TTC549 (cell line): ENCODE data around the gene CXCL1.

Experiments used
- FAIRE-seq: peaks from 2 replicates; lab custom pipeline; 2012; peaks lifted over from hg19 to GRCh38; lab: Jason Lieb, UNC

CXCL1 gene

DNA sequence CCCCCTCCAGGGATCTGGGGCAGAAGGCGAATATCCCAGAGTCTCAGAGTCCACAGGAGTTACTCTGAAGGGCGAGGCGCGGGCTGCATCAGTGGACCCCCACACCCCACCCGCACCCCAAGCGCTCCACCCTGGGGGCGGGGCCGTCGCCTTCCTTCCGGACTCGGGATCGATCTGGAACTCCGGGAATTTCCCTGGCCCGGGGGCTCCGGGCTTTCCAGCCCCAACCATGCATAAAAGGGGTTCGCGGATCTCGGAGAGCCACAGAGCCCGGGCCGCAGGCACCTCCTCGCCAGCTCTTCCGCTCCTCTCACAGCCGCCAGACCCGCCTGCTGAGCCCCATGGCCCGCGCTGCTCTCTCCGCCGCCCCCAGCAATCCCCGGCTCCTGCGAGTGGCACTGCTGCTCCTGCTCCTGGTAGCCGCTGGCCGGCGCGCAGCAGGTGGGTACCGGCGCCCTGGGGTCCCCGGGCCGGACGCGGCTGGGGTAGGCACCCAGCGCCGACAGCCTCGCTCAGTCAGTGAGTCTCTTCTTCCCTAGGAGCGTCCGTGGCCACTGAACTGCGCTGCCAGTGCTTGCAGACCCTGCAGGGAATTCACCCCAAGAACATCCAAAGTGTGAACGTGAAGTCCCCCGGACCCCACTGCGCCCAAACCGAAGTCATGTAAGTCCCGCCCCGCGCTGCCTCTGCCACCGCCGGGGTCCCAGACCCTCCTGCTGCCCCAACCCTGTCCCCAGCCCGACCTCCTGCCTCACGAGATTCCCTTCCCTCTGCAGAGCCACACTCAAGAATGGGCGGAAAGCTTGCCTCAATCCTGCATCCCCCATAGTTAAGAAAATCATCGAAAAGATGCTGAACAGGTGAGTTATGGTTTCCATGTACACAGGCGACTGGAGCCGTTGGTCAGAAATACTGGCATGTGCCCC, at the start of gene CXCL1:
Gene CXCL1 (plus strand): TSS at position 264 of the 926 bp plus-strand sequence. CDS start 78 bp downstream, at position 342.
- FAIRE-seq: no peak

DNA sequence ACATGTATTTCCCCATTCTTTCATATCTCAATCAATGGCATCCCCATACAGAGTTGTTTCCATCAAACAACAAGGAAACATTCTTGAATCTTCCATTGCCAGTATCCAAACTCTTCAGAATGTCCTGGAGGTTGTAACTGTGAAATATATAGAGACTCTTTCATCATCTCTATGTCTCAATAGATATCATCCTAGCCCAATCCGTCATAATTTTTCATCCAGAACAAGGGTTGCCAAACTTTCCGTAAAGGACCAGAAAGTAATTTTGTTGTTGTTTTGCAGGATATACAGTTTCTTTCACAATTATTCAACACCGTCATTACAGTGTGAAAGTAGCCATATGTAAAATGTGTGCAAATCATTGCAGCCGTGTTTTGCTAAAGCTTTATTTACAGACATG, 47.9 kb upstream of the CXCL1 start:
- FAIRE-seq: no peak

DNA sequence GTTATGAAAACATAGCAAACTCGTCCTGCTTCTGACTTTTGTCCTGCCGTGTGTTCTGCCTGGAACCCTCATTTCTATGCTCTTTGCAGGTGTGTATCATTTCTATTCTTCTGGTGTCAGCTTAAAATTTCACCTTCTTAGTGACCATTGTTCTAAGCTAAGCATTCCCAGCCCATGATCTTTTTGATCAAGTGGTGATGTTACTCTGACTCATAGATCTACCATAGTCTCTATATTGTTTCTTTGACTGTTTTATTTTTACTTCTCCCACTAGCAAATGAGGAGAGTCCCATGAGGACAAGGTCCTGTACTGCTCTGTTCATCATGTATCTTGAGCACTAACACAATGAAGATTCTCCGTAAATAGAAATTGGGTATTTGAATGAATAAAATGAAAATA, 46.8 kb upstream of the CXCL1 start:
- no peak for FAIRE-seq

DNA sequence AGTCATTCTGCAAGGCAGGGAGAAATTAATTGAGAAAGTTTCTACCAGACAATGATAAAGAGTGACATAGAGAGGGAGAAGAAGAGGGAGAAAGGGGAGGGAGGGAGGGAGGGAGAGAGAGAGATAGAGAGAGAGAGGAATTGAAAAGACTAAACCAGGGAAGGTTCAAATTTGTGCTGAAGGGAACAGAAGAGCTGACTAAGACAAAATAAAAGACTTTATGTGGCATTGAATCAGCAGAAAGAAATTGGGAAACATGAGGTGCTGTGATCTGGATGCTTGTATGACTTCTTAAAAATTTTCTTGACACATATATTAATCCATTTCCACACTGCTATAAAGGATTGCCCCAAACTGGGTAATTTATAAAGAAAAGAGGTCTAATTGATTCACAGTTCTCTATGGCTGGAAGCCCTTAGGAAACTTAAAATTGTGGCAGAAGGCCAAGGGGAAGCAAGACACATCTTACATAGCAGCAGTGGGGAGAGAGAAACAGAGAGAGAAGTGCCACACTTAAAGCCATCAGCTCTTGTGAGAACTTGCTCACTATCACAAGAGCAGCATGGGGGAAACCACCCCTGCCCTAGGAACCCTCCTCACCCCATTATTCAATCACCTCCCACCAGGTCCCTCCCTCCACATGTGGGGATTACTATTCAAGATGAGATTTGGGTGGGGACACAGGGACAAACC, 46.2 kb upstream of the CXCL1 start:
- no peak for FAIRE-seq

DNA sequence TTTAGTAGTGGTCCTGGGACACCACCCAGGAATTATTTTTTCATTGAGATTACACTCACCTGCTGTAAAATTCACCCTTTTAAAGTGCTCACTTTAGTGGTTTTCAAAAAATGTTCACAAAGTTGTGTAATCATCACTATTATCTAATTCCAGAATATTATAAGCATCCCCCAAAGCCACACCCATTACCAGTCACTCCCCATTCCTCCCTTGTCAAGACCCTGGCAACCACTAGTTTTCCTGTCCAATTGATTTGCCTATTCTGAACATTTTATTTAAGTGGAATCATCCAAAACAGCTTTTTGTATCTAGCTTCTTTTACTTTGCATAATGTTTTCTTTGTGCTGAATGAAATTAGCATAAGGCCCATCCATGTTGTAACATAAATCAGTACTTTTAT, 45.4 kb upstream of the CXCL1 start:
- FAIRE-seq: no peak

DNA sequence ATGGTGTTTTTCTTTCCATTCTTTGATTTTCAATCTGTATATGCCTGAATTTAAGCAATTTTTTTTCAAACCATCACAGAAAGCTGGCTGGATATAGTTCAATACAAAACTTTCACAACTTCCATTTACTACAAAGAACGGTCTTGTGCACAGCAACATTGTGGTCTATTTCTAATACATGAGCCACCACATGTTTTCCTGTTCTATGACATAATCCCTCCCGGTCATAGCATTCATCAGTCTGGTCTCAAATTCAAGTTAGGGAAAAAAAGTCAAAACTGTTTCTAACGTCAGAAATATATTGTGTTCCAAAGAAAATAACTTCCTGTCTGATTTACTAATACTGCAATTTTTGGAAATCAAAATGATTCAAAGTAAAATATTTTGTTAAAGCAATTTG, 40.2 kb upstream of the CXCL1 start:
- no peak for FAIRE-seq

DNA sequence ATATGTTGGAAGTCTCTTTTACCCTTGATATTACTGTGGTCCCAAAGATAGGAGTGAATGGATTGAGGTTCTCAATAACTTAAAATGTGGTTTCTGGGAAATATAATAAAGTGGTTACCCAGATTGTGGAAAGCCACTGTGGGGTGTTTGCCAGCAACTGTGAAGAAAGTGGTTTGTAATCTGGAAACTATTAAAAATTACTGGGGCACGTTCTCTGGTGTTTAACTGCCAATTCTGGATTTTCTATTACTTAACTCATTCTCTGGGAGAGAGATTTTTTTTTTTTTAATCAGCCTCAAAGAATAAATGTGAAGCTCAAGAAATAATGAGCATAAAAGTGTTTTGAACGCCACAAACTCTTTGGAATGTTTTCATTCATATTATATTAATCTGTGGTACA, 37.6 kb upstream of the CXCL1 start:
- FAIRE-seq: no peak

DNA sequence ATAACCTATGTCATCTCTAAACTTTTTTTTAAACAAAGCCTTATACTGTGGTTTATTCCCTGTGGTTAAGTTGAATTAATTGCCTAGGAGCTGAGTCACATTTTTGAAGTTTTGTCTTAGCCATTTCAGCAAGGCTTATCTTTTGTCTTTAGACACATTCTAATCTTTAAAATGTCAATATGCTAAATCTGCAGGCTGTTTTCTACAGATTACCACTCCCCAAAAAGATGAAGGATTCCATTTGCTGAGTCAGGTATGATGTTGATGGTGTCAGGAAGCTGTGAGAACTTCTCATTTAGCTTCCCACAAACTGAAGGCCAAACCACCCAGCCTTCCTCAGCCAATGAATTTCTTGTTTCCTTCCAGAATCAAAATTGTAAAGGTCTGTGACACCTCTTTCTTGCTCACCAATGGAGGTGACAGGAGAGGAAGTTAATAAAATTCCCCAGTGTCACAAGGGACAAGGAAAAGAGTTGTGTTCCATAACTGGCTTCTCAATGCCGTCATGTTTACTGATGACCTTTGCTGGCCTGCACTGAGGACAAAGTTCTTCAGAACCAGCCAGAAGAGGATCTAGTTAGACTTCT, 36.4 kb upstream of the CXCL1 start:
- no peak for FAIRE-seq

DNA sequence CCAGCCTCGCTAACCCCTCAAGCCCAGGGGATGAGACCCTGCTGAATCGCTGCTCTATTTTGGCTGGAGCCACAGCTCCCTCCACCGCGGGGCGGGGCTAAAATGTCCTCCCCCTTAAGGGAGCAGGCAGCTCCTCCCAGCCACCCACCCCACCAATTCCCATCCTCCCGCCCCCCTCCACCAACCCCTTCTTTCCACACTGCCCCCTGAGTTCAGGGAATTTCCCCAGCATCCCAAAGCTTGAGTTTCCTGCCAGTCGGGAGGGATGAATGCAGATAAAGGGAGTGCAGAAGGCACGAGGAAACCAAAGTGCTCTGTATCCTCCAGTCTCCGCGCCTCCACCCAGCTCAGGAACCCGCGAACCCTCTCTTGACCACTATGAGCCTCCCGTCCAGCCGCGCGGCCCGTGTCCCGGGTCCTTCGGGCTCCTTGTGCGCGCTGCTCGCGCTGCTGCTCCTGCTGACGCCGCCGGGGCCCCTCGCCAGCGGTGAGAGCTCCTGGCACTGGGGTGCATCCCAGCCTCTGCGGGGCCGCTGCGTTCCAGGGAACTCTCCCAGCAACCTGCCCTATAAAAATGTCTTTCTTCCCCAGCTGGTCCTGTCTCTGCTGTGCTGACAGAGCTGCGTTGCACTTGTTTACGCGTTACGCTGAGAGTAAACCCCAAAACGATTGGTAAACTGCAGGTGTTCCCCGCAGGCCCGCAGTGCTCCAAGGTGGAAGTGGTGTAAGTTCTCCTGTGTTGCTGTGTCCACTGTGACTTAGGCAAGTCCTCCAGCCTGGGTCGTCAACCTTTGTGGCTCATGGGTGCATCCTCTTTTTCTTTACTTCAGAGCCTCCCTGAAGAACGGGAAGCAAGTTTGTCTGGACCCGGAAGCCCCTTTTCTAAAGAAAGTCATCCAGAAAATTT, 32.6 kb upstream of the CXCL1 start, which contains the start of gene CXCL6:
Gene CXCL6 (plus strand): TSS at position 306 of the 907 bp plus-strand sequence. CDS start 73 bp downstream, at position 379.
- no peak for FAIRE-seq

DNA sequence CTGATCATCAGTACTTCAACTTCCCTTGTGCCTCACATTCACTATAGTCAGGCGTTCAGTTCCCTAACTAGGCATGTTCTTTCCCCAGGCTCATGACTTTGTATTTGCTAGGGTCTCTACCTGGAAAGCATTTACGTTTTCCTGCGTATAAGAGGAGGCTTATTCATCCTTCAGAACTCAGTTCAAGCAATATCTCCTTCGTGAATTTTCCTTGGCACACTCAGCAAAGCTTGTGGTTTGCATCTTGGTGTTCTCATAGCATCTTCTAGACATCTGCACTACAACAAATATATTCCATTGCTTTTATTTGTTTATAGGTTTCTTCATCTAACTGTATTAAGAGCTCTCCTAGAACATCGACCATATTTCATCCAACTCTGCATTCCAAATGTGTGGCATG, 30.1 kb upstream of the CXCL1 start:
- FAIRE-seq: no peak

DNA sequence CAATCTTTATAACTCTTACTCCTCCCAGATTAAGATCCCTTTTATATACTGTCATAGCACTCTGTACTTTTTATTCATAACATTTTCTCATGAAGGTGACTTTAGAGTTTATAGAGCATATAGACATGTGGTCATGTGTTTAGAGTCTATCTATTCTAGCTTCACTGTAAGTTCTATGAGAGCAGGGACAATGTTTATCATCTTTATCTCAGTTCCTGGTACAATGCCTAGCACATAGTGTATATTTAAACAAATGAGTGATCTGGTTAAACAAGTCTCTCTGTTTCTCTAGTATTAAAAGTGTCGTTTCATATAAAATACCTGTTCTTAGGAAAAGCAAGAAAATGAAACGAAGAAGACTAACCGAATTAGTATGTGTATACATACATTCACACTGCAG, 29.5 kb upstream of the CXCL1 start:
- FAIRE-seq: no peak

DNA sequence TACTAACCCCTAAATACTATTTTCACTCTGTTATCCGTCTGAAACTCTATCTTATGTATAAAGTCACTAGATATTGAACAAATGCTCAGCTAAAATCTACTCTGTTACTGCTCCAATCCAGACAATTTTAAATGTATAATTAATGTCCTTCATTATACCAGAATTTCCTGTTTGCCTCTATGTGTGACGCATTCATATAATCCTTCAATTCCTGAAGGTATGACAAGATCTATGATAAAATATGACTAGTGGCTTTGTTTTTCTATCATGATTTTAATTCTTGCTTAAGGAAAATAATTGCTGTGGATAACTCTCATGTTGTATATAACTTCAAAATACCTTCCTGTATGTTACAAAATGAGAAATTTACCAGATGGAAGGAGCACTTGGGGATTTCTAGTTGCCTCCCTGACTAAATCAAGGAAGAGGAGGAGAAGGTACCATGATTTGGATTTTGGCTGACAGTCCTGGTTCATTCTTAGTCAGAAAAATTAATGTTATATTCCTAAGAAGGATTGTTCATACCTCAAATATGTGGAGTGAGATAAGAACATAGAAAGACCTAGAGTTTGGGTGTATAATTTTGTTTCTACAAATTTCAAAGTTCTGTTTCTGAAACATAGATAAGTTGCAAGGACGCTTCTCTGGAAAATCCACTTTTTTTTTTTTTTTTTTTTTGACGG, 27.8 kb upstream of the CXCL1 start:
- no peak for FAIRE-seq

DNA sequence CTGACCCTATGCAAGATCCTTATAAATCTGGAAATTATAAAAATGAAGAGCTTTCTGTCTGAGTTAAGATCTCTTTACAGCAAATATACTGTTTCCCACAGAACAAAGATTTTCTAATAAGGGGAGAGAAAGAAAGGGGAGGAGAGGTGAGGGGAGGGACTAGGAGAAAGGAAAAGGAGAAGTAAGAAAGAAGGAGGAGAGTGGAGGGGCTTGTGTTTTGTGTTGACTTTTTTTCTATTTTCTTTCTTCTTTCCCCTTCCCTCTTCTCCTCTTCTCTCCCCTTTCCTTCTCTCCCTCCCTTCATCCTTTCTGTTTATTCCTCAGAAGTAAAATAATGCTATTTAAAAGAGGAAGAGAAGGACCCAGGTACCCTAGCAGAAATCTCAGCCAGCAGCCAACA, 26.5 kb upstream of the CXCL1 start:
- FAIRE-seq: no peak

DNA sequence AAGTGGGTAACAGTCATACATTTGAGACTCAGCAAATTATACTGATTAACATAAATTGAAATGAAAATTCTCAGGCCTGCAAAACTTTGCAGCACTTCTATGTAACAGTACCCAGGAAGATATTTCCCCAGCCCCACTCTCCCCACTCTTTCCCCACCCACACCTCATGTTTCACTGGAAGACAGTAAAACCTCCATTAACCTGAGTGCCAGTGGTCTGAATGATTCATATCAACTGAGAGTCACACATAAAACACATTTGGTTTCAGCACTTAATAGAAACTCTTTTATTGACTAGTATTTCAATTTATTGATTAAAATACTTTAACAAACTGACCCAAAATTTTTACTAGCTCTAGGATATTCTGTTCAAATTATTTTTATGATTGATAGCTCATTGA, 25.8 kb upstream of the CXCL1 start:
- FAIRE-seq: no peak

DNA sequence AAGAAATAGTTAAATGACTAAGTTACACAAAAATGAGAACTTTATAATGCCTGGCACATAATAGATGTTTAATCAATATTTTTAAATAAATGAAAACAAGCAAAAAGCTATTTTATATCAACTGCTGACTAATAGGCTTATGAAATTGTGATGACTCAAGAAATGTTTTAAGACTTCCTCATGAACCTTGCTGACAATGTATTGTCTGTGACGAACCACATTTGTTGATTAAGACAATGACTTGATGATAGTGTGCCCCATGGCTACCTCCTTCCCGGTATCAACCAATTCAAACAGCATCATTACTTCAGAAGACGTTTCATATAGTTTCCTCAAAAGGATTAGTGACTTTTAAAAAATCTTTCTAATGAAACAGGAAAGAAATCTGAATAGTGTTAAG, 24.8 kb upstream of the CXCL1 start:
- FAIRE-seq: no peak

DNA sequence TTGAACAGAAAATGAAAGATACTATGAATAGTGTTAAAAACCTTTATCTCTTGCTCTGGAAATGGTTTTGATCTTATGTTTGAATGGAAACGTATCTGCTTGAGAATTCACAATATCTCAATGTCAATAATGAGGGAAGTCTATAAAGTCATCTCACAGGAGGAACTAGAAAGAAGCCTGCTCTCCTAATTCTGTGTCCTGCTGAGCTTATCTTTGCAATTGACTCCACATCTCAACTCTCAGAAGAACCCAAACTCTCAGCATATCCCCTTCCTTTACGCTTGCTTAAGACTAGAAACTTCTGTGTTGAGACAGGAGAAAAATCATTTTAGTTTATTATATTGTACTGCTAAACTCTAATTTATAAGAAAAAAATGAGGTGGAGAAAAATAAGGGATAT, 24.4 kb upstream of the CXCL1 start:
- no peak for FAIRE-seq

DNA sequence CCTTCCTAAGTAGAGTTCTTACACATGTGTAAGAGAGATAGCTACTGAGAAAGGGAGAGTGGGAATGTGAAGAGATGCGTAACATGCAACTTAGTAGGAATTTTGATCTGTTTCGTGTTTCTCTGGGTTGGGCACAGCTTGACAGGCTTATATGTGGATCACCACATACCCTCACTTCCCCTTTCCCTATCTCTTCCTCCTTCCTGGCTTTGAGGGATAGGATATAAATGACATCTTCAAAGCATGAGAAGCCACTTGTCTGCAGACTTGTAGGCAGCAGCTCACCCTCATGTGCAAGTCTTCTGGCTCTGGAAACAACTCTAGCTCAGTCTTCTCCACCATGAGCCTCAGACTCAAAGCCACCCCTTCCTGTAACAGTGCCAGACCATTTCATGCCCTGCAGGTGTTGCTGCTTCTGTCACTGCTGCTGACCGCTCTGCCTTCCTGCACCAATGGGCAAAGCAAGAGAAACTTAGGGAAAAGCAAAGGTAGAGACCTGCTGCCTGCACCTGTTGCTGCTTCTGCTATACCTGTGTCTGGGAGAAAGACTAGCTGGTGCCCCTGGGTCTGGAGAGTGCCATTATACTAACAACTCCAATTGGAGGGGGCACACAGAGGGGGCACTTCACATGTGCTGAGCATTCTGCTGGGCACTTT, 21.5 kb upstream of the CXCL1 start:
- no peak for FAIRE-seq

DNA sequence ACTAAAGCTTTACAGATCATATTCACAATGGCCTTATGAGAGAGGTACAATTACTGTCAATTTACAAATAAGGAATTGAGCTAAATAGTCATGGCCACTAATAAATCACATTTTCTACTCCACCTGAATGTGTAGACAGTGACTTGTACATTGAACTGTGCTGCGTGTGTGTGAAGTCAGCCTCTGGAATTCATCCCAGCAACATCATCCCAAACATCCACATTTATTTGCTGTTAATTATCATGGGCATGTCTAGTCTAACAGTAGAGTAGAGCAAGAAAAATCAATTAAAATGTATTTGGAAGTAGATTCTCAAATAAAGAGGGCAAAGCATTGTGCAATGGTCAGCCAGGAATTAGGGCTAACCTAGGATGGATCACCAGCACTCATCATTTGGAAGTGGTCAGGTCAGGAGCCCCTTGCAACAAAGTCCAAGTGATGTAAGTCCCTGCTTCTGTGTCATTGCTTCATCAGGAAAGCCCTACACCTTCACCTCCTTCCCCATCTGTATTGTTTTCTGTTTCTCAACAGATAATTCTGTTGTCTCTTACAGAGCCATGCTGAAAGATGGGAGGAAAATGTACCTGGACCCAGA, 20.9 kb upstream of the CXCL1 start:
- no peak for FAIRE-seq

DNA sequence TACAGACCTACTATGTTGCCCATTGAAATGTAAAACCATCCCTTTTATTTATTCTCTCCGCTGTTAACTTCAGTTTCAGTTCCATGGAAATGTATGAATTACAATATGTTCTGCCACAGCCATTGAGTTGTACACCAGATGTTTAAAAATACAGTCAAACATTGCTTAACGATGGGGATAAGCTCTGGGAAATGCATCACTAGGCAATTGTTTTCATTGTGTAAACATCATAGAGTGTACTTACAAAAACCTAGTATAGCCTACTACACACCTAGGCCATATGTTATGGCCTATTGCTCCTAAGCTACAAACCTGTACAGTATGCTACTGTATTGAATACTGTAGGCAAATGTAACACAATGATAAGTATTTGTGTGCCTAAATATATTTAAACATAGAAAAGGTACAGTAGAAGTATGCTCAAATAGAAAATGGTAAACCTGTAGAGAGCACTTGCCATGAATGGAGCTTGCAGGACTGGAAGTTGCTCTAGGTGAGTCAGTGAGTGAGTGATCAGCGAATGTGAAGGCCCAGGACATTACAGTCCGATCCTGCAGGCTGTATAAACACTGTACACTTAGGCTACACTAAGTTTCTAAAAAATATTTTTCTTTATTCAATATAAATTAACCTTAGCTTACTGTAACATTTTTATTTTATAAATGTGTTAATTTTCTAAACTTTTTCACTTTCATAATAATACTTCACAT, 18.8 kb upstream of the CXCL1 start:
- FAIRE-seq: no peak

DNA sequence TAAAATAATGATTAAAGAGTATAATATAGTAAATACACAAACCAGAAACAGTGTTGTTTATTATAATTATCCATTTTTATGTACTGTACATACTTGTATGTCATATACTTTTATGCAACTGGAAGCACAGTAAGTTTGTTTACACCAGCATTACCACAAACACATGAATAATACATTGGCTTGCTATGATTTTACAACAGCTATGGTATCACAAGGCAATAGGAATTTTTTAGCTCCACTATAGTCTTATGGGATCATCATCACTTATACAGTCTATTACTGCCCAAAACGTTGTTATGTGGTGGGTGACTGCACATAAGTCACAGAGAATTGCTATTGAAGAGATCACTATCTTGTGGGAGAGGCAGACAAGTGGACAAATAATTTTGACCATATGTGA, 17.9 kb upstream of the CXCL1 start:
- FAIRE-seq: no peak
